SIG-M5 treated with dmso at 0.1 percent for 504 hours (cell line): ENCODE data around the gene PACRG.

Source experiments
- DNase-seq: peaks from one replicate; lab custom pipeline; 2025; ENCODE audit not compliant: unreplicated experiment; lab: John Stamatoyannopoulos, UW

The PACRG gene

GRCh38 chr6:163324688-163325389 is 597.1 kb downstream of the PACRG start:
- DNase-seq, result no peak

DNA sequence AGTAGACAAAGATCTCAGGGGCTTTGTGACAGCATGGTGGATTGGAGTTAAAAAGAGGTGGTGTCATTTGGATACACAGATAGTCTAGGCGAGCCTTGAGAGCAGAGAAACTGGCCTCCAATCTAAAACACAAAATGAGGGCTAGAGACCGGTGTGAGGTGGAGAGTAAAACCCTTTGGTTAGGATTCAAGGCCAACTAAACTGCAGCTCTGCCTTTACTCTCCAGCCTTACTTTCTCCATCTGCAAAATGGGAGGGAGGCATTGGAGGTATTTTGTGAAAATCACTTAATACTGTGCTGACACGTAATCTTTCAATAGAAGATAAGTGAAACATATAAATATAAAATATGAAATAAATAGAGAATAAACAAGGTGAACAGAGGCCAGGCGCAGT is 597.6 kb downstream of the PACRG start:
- DNase-seq, result no peak

- no peak for DNase-seq
Measured at GRCh38 chr6:163327165-163327880, 599.5 kb downstream of the PACRG start.

DNA sequence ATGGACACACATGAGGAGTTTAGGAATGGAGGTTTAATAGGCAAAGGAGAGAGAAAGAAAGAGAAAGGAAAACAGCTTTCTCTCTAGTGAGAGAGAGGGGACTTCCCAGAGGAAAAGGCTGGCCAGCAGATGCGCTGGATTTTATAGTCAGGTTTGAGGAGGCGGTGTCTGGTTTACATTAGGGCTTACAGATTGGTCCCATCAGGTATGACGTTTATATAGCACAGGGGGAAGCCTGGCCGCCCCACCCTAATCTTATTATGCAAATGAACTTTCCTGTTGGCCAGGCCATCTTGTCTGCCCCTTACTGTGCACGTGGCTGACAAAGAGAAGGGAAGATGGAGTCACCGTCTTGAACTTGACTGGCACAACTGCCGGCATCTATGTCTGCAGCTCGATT is 600.1 kb downstream of the PACRG start:
- no peak for DNase-seq

- no peak for DNase-seq
Measured at GRCh38 chr6:163328411-163328810, 600.6 kb downstream of the PACRG start.

GRCh38 chr6:163329991-163330390 is 602.2 kb downstream of the PACRG start:
- DNase-seq, result no peak

DNA sequence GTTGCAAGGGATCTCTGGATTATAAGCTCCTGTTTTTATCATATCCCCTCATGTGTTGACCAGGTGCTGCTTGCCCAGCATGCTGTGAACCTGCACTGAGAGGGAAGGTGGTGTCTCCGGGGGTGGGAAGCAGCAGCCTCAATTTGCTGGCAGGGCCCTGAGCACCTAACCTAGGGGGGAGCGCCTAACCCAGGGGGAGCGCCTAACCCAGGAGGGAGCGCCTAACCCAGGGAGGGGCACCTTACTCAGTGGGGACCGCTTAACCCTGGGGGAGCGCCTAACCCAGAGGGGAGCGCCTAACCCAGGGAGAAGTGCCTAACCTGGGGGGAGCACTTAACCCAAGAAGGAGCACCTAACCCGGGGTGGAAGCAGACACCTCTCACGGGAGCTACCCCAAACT is 603.5 kb downstream of the PACRG start:
- DNase-seq, result no peak

DNA sequence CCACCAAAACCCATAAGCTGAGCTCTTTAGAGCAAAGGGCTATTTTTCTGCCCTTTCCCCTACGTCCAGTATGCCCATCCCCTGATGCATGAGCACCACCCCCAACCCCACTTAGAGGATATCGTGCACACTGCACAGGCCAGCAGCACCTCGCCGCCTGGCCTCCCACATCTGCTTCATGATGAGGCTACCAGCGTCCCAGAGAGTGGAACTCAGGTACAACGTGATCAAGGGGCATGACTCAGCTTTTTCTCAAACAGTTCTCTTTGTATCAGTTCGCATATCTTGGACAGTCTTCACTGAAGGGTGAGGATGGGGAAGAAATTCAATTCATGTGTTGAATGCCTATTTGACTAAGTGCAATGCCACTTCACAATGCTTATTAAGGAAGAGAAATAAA is 604.8 kb downstream of the PACRG start:
- no peak for DNase-seq

DNA sequence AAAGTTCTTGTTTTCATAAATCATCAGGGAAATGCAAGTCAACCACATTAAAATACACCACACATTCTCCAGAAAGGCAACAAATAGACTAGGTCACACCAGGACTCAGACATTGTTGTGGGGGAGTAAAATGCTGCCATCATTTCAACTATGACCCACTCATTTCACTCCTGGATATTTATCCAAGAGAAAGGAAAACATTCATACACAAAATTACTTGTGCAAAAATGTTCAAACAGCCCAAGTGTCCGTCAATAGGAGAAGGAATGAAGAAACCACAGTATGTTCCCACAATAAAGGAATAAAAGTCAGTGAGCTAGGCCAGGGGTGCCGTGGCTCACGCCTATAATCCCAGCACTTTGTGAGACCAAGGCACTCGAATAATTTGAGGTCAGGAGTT is 605.3 kb downstream of the PACRG start:
- no peak for DNase-seq

DNA sequence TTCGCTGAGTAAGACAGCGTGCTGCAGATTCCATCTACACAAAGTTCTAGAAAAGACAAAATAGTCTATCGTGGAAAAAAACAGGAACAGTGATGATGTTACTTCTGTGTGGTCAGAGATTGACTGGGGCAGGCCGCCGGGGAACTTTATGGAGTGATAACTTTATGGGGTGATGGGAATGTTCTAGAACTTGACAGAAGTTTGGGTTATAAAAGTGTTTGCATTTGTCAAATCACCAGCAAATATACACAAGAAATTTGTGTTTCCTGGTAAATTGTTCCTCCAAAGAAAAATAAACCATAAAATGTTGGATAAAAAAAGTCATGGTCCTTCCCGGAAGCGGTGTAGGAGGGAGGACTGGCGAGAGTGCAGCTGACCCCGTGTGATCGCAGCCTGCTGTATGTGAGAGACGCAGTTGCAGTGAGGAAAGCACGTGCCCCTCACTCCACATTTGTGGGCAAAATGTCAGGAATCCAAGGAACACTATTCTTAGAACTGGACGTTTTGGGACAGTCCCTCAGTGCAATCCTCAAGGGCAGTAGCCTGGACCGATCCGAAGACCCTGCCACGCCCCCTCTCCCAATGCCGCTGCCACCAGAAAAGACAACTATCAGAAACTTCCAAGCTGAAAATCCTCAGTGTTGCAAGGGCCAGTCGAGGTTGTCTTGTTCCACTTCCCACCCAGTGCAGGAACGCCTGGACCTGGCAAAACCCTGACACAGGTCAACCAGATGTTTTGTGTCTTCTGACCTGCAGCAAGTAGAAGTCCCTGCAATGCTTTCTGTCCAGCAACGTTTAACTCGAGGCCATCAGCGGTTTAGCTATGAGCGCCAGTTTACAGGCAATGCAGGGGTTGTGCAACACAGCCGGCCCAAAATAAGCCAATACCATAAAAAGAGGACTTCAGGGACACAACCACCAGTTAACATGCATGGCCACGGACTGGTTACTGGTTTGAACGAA is 606.2 kb downstream of the PACRG start:
- DNase-seq, result no peak

DNA sequence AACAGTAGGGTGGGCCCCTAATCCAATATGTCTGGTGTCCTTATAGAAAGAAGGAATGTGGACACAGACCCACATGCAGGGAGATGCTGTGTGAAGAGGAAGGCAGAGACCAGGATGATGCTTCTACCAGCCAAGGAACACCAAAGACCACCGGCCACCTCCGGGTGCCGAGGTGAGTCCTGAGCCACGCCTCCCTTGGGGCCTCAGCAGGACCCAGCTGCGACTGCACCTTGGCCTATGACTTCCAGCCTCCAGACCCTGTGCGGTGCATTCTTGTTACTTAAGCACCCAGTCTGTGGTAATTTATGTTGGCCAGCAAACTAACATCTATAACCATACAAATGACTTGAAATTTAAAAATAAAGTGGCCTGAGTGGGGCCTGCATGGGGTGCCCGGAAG is 607.3 kb downstream of the PACRG start:
- DNase-seq, result no peak

GRCh38 chr6:163335671-163336545 is 608.1 kb downstream of the PACRG start:
- DNase-seq, result no peak

DNA sequence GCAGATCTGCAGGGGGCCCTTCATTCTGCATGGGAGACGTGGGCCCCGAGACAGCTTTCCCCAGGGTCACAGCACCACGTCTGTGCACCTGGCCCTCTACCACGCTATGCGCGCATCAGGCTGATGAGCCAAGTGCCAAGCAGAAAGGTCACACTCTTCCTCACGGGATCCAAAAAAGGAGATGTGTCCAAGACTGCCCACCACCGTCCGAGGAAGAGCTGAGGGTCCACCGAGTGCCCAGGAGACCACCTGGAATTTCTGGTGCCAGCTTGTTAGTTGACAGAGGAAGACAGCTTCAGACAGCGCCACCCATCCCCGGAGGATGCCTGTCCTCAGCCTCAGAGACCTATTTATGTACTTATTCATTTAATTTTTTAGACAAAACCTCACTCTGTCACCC is 609.2 kb downstream of the PACRG start:
- DNase-seq, result no peak

- no peak for DNase-seq
Measured at GRCh38 chr6:163337958-163338357, 610.2 kb downstream of the PACRG start.

DNA sequence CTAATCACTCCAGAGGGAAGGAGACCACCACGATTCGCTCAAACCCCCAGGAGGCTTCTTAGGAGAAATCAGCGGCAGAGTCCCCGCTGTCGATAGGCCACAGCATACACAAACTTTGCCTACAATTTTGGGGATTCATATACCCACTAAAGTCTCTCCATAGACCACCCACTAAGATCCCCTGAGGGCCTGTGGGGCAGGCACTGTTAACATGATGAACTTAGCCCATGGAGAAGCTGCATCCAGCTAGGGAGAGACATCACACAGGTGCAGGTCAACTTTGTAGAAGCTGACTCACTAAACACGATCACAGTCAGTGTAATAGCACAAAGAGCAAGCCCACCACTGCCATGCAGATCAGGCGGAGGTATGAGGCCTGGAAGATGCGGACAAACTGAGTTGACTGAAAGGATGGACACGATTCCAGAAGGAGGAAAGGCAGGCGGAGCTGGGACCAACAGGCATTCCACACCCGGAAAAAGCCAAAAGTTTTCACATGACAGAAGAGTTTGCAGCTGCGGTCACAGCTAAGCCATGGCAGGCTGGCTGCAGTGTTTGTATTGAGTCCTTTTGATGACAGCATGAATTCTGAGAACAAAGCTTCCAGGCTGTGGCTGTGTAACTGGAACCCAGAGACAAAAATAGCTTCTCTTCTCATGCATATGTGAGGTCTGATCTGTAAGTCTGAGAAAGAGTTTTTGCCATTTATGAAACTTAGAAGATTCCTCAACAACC is 611.1 kb downstream of the PACRG start:
- DNase-seq, result no peak

GRCh38 chr6:163339466-163339865 is 611.7 kb downstream of the PACRG start:
- DNase-seq, result no peak

GRCh38 chr6:163340201-163340887 is 612.6 kb downstream of the PACRG start:
- no peak for DNase-seq

DNA sequence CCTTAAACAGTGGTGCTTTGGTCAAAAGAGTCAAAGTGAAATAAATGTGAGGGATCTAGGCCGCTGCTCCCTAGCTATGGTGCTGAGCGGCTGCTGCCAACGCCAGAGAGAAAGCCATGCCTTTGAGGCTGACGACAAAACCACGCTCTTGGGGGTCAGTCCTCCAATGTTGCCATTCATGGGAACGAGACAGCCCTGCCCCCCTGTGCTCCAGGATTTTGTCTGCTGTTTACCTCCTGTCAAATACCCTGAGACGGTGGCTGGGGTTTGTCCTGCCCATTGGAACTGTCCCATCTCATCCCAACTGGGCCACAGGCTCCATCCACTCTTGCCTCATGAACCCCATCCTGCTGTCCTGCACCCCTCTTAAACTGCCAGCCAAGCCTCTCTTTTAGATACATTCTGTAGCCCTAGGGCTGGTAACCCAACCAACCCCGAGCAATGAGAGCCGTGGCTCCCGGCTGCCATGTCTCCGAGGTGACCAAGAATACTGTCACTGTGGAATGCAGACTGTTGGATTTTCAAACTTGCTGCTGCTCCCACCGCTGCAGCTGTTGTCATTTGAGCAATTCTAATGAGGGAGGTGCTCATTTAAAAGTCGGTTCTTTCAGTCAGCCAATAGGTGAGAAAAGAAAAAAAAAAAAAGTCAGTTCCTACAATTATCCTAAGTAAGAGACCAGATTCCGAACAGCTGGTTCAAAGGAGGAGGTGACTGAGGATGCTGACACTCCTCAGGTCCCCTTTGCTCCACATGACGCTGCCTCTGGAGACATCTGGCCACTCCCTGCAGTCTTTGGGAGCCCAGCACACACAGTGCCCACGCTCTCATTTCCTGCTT is 613.7 kb downstream of the PACRG start:
- DNase-seq, result no peak
